Mucosa of descending colon (tissue), 3 donors: Measurements from ENCODE around the gene KIF3C. TPM values are rescaled to one million over a fixed set of nuclear protein-coding genes. Genes with fewer than 3 reads are reported as not detected.

Experiments used
- ATAC-seq: fragments of 200-7000 bp; cut with Tn5 transposase; one replicate; pipeline ENCODE4 v1.9.1; 2020; ENCODE audit warnings: mild to moderate bottlenecking, moderate library complexity
- DNase-seq, 3 donors: peaks; one replicate each; pipeline ENCODE4 v3.0.0-alpha.2; 2020
- H3K36me3 ChIP-seq: fragments of 200-600 bp; one replicate; pipeline ENCODE4 v1.8.0; 2021; ENCODE audit warnings: low read depth, mild to moderate bottlenecking
- H3K4me1 ChIP-seq: fragments of 200-600 bp; one replicate; pipeline ENCODE4 v1.8.0; 2021; ENCODE audit warnings: low read depth, mild to moderate bottlenecking
- H3K4me3 ChIP-seq: fragments of 200-600 bp; one replicate; pipeline ENCODE4 v1.8.0; 2021; ENCODE audit warnings: mild to moderate bottlenecking
- H3K9me3 ChIP-seq: fragments of 200-600 bp; one replicate; pipeline ENCODE4 v1.8.0; 2021; ENCODE audit warnings: mild to moderate bottlenecking
- intact Hi-C, 2 donors: fragments of 100-400 bp; cut with DNase I in 1 of 2; cut with micrococcal nuclease in 1 of 2; formaldehyde crosslinking; loops; one replicate each; pipeline versions ENCODE4 v1.11.0 to v1.11.1; 2022; cut with DNase I, micrococcal nuclease
- total RNA-seq, 3 donors: library from RNA; stranded (reverse); fragmentation: NEBNext Ultra II Directional in 2 of 3; extraction: Animal tissue kit (Norgen Biotek cat#: 25700) in 2 of 3; gene quantifications; one replicate each; pipeline versions ENCODE4 v1.2.1 to v1.2.4, GENCODE V29; 2021 to 2023
- TF ChIP-seq, protein P1 (sequence below): fragments of 200-600 bp; IDR thresholded peaks from one replicate; pipeline ENCODE4 v1.8.0; 2022; ENCODE audit warnings: antibody characterized with exemption, mild to moderate bottlenecking
- donor health status: DM: no; HTN: no; CAD: no; lungs with moderate emphysema.
- donor health status: DM: no; HTN: no; CAD: no.
- donor health status: DM: no; HTN: yes; CAD: no.

Gene KIF3C
- total RNA-seq, 3 donors from 2014 or later, result 1.7 to 14.9 (median 3.3) TPM

GRCh38 chr2:25895018-25895417, 87.3 kb downstream of the KIF3C start:
- Histone ChIP-seq H3K4me3 (no peak overlapping the region), H3K4me1 (no peaks in the 10 kb centered on the region), H3K36me3 (no peaks in the 10 kb centered on the region), H3K9me3 (no peaks in the 10 kb centered on the region)
- TF ChIP-seq, protein P1, sequence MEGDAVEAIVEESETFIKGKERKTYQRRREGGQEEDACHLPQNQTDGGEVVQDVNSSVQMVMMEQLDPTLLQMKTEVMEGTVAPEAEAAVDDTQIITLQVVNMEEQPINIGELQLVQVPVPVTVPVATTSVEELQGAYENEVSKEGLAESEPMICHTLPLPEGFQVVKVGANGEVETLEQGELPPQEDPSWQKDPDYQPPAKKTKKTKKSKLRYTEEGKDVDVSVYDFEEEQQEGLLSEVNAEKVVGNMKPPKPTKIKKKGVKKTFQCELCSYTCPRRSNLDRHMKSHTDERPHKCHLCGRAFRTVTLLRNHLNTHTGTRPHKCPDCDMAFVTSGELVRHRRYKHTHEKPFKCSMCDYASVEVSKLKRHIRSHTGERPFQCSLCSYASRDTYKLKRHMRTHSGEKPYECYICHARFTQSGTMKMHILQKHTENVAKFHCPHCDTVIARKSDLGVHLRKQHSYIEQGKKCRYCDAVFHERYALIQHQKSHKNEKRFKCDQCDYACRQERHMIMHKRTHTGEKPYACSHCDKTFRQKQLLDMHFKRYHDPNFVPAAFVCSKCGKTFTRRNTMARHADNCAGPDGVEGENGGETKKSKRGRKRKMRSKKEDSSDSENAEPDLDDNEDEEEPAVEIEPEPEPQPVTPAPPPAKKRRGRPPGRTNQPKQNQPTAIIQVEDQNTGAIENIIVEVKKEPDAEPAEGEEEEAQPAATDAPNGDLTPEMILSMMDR, result no peak
- intact Hi-C loops, result no loop called here
- ATAC-seq, result no peak
- no peak for DNase-seq

DNA sequence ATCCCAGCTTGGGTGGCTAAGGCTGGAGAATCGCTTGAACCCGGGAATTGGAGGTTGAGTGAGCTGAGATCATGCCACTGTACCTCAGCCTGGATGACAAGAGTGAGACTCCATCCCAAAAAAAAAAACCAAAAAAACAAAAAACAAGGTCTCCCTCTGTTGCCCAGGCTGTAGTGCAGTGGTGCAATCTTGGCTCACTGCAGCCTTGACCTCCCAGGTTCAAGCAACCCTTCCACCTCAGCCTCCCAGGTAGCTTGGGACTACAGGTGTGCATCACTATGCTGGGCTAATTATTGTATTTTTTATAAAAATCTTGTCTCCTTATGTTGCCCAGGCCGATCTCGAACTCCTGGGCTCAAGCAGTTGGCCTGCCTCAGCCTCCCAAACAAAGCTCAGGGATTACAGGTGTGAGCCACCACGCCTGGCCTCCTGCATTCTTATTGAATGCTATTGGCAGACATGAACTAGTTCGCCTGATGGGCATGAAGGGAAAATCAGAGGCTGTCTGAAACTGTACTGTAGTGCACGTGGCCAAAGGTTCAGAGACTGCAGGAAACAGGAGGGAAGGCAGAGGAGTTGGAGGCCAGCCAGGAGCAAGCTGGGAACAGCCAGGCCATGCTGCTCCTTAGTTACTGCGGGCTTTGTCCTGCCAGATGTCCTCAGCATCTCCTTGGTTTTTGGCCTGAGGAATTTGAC, 88.0 kb downstream of the KIF3C start:
- intact Hi-C loops, result no loop called here
- Histone ChIP-seq H3K4me1 (no peaks in the 10 kb centered on the region), H3K36me3 (no peaks in the 10 kb centered on the region), H3K4me3 (no peak overlapping the region), H3K9me3 (no peaks in the 10 kb centered on the region)
- ATAC-seq (peak; percentile 64), DNase-seq (peak in 2 of 3 donors; percentile 39 to 46)
- TF ChIP-seq, protein P1, result no peak

GRCh38 chr2:25891672-25892071, 90.6 kb downstream of the KIF3C start:
- Histone ChIP-seq H3K36me3 (no peaks in the 10 kb centered on the region), H3K4me3 (no peak overlapping the region), H3K9me3 (no peaks in the 10 kb centered on the region), H3K4me1 (no peaks in the 10 kb centered on the region)
- ATAC-seq (no peak), DNase-seq (no peak)
- TF ChIP-seq, protein P1, result no peak
- intact Hi-C loops, result no loop called here

GRCh38 chr2:25887624-25888242, 94.6 kb downstream of the KIF3C start:
- DNase-seq (no peak), ATAC-seq (no peak)
- H3K36me3 ChIP-seq, result no peaks in the 10 kb centered on the region
- H3K9me3 ChIP-seq, result no peaks in the 10 kb centered on the region
- H3K4me1 ChIP-seq, result no peaks in the 10 kb centered on the region
- H3K4me3 ChIP-seq, result no peak overlapping the region
- intact Hi-C loops, result no loop called here
- TF ChIP-seq, protein P1, result no peak

- Histone ChIP-seq H3K36me3 (no peaks in the 10 kb centered on the region), H3K4me1 (no peaks in the 10 kb centered on the region), H3K4me3 (no peak overlapping the region), H3K9me3 (no peaks in the 10 kb centered on the region)
- intact Hi-C loops, result no loop called here
- no peak for DNase-seq
- TF ChIP-seq, protein P1, result no peak
- no peak for ATAC-seq
Measured at GRCh38 chr2:25885933-25886332, 96.4 kb downstream of the KIF3C start.
